Cortex of kidney (tissue), 1 donor: ENCODE results near the gene TAF3.

Source experiments
- DNase-seq: peaks from one replicate; lab custom pipeline; 2025; lab: John Stamatoyannopoulos, UW

TAF3 gene

GRCh38 chr10:8058274-8059111 is 240.2 kb downstream of the TAF3 start:
- DNase-seq, result no peak

- DNase-seq, result no peak
Observed at GRCh38 chr10:8059191-8059936, 241.1 kb downstream of the TAF3 start.

- no peak for DNase-seq
Observed at GRCh38 chr10:8060010-8060703, 241.9 kb downstream of the TAF3 start.

- DNase-seq, result no peak
Observed at GRCh38 chr10:8060704-8061121, 242.4 kb downstream of the TAF3 start.

GRCh38 chr10:8061274-8062211 is 243.2 kb downstream of the TAF3 start:
- DNase-seq, result no peak

- DNase-seq, result no peak
Observed at GRCh38 chr10:8063128-8063908, 245.0 kb downstream of the TAF3 start.

GRCh38 chr10:8063935-8064334 is 245.6 kb downstream of the TAF3 start:
- DNase-seq, result no peak

- DNase-seq, result no peak
Observed at GRCh38 chr10:8064436-8064835, 246.1 kb downstream of the TAF3 start.

- no peak for DNase-seq
Observed at GRCh38 chr10:8065651-8066050, 247.3 kb downstream of the TAF3 start.

- no peak for DNase-seq
Observed at GRCh38 chr10:8066124-8066523, 247.8 kb downstream of the TAF3 start.
